Small intestine (tissue), 7 donors: ENCODE data around the gene WDR37. TPM values are rescaled to one million over a fixed set of nuclear protein-coding genes. Genes with fewer than 3 reads are reported as not detected.
"Not testable (repeated sequence)": the region's sequence is repeated elsewhere in the genome, so short reads cannot be mapped to it uniquely, and the experiment has no call there.

ENCODE experiments used
- DNase-seq, 2 donors: peaks; one replicate each; pipeline versions ENCODE4 v3.0.0 to v3.0.0-alpha.2; 2013
- FAIRE-seq: peaks from 2 replicates; lab custom pipeline; 2012; peaks lifted over from hg19 to GRCh38; lab: Jason Lieb, UNC
- H3K27ac ChIP-seq, 3 donors: one replicate each; pipeline ENCODE4 v1.5.1; 2013; ENCODE audit warnings: low read length in 2 of 3, mild to moderate bottlenecking in 2 of 3, control low read depth in 1 of 3, inconsistent platforms in 1 of 3, low read depth in 1 of 3, moderate library complexity in 1 of 3
- H3K27me3 ChIP-seq, 3 donors: one replicate each; pipeline ENCODE4 v1.6.1; 2013; ENCODE audit warnings: low read length in 3 of 3, inconsistent platforms in 1 of 3; ENCODE audit not compliant: control insufficient read depth in 3 of 3, insufficient read depth in 3 of 3
- H3K36me3 ChIP-seq, 3 donors: one replicate each; pipeline ENCODE4 v1.6.1; 2013; ENCODE audit warnings: low read length in 3 of 3, inconsistent platforms in 1 of 3, low read depth in 1 of 3, mild to moderate bottlenecking in 1 of 3, moderate library complexity in 1 of 3; ENCODE audit not compliant: control insufficient read depth in 3 of 3, insufficient read depth in 2 of 3
- H3K4me1 ChIP-seq, 3 donors: one replicate each; pipeline ENCODE4 v1.6.1; 2013; ENCODE audit warnings: low read length in 2 of 3, inconsistent platforms in 1 of 3, low read depth in 1 of 3, mild to moderate bottlenecking in 1 of 3, moderate library complexity in 1 of 3; ENCODE audit not compliant: control insufficient read depth in 3 of 3, insufficient read depth in 2 of 3
- H3K4me3 ChIP-seq, 3 donors: one replicate each; pipeline ENCODE4 v1.5.1; 2013; ENCODE audit warnings: low read length in 3 of 3, control low read depth in 1 of 3, inconsistent platforms in 1 of 3, low read depth in 1 of 3, mild to moderate bottlenecking in 1 of 3, moderate library complexity in 1 of 3
- H3K9me3 ChIP-seq, 2 donors: one replicate each; pipeline ENCODE4 v1.6.1; 2013; ENCODE audit warnings: low read depth in 1 of 2, low read length in 1 of 2; ENCODE audit not compliant: control insufficient read depth in 2 of 2, insufficient read depth in 1 of 2
- WGBS, 3 donors: extraction: QIAGEN DNeasy Blood & Tissue Kit; methylation state at CpG; one replicate each; pipeline ENCODE4 v1.1.7; 2013; 5-methylcytosine and 5-hydroxymethylcytosine counted together
- polyA plus RNA-seq, 4 donors: library from polyadenylated mRNA; stranded (reverse) in 3 of 4; unstranded in 1 of 4; fragments of 200-250 nt in 3 of 4; fragments of 120-200 nt in 1 of 4; gene quantifications; one replicate each; pipeline versions ENCODE4 v1.2.1 to v1.2.3, GENCODE V29; 2013
- donor health status: healthy with polysubstance abuse.
- donor health status: control.
- donor health status: control.
- donor health status: Bipolar disorder and iron deficiency.
- donor health status: healthy.

Gene WDR37
- polyA plus RNA-seq, 4 donors: 6.8 to 14.8 (median 7.7) TPM

GRCh38 chr10:1116051-1116450 is 59.9 kb downstream of the WDR37 start:
- H3K27me3 ChIP-seq: no peaks in the 10 kb centered on the region
- no peaks in the 10 kb centered on the region for H3K4me1 ChIP-seq
- no peak overlapping the region for H3K27ac ChIP-seq
- WGBS, 3 donors: 94 to 95% (median 95%) methylated on average over 12 of the region's 12 CpGs
- no peak overlapping the region for H3K4me3 ChIP-seq
- DNase-seq (no peak), FAIRE-seq (no peak)
- no peaks in the 10 kb centered on the region for H3K9me3 ChIP-seq
- peaks cover 4 to 70% (median 30%) of the 10 kb centered on the region in 3 donors for H3K36me3 ChIP-seq

- DNase-seq: no peak
Measured at GRCh38 chr10:1116696-1117280, 60.6 kb downstream of the WDR37 start.

GRCh38 chr10:1117651-1118050 is 61.5 kb downstream of the WDR37 start:
- Histone ChIP-seq H3K4me1 (no peaks in the 10 kb centered on the region), H3K27ac (no peak overlapping the region), H3K4me3 (no peak overlapping the region), H3K27me3 (no peaks in the 10 kb centered on the region), H3K36me3 (peaks cover 7 to 74% (median 31%) of the 10 kb centered on the region in 3 donors), H3K9me3 (no peaks in the 10 kb centered on the region)
- DNase-seq: no peak
- no peak for FAIRE-seq
- 50 to 78% (median 61%) methylated on average over 13 to 14 of the region's 14 CpGs for WGBS, 3 donors

More at GRCh38 chr10:1116696-1117280, 60.6 kb downstream of the WDR37 start:
- H3K36me3 ChIP-seq: peaks cover 7 to 75% (median 30%) of the 10 kb centered on the region in 3 donors
- H3K9me3 ChIP-seq: no peaks in the 10 kb centered on the region
- WGBS, 3 donors: 87 to 92% (median 91%) methylated on average over 10 of the region's 10 CpGs
- H3K4me3 ChIP-seq: no peak overlapping the region
- no peaks in the 10 kb centered on the region for H3K4me1 ChIP-seq
- H3K27me3 ChIP-seq: no peaks in the 10 kb centered on the region
- no peak for FAIRE-seq
- H3K27ac ChIP-seq: no peak overlapping the region

GRCh38 chr10:1118318-1118717 is 62.1 kb downstream of the WDR37 start:
- not testable (repeated sequence) for H3K9me3 ChIP-seq, DNase-seq, H3K27me3 ChIP-seq, H3K4me3 ChIP-seq, FAIRE-seq, H3K4me1 ChIP-seq, H3K27ac ChIP-seq
- peaks cover 7 to 73% (median 29%) of the 10 kb centered on the region in 3 donors for H3K36me3 ChIP-seq
- WGBS, 3 donors: 68 to 83% (median 77%) methylated on average over 6 of the region's 6 CpGs

GRCh38 chr10:1119027-1119426 is 62.8 kb downstream of the WDR37 start:
- WGBS, 3 donors: 69 to 83% (median 78%) methylated on average over 8 of the region's 8 CpGs
- FAIRE-seq: no peak
- H3K27me3 ChIP-seq: no peaks in the 10 kb centered on the region
- H3K4me1 ChIP-seq: no peaks in the 10 kb centered on the region
- peaks cover 7 to 75% (median 32%) of the 10 kb centered on the region in 3 donors for H3K36me3 ChIP-seq
- no peak for DNase-seq
- H3K4me3 ChIP-seq: no peak overlapping the region
- no peak overlapping the region for H3K27ac ChIP-seq
- H3K9me3 ChIP-seq: no peaks in the 10 kb centered on the region

GRCh38 chr10:1119501-1119900 is 63.3 kb downstream of the WDR37 start:
- no peaks in the 10 kb centered on the region for H3K27me3 ChIP-seq
- FAIRE-seq (no peak), DNase-seq (no peak)
- no peak overlapping the region for H3K27ac ChIP-seq
- H3K4me3 ChIP-seq: no peak overlapping the region
- H3K36me3 ChIP-seq: peaks cover 12 to 73% (median 35%) of the 10 kb centered on the region in 3 donors
- WGBS, 3 donors: 89 to 96% (median 93%) methylated on average over 6 of the region's 6 CpGs
- no peaks in the 10 kb centered on the region for H3K4me1 ChIP-seq
- no peaks in the 10 kb centered on the region for H3K9me3 ChIP-seq

GRCh38 chr10:1120306-1120705 is 64.1 kb downstream of the WDR37 start:
- H3K36me3 ChIP-seq: peaks cover 19 to 73% (median 32%) of the 10 kb centered on the region in 3 donors
- WGBS, 3 donors: 14 to 63% (median 38%) methylated on average over 12 of the region's 12 CpGs
- no peak for FAIRE-seq

GRCh38 chr10:1120801-1121211 is 64.6 kb downstream of the WDR37 start:
- H3K36me3 ChIP-seq: peaks cover 24 to 74% (median 30%) of the 10 kb centered on the region in 3 donors
- FAIRE-seq: no peak

More at GRCh38 chr10:1120306-1120705, 64.1 kb downstream of the WDR37 start:
- Histone ChIP-seq H3K9me3 (no peaks in the 10 kb centered on the region), H3K27me3 (no peaks in the 10 kb centered on the region), H3K4me1 (no peaks in the 10 kb centered on the region), H3K4me3 (no peak overlapping the region), H3K27ac (no peak overlapping the region)
- DNase-seq: peak; percentile 52 to 74

More at GRCh38 chr10:1120801-1121211, 64.6 kb downstream of the WDR37 start:
- no peak overlapping the region for H3K4me3 ChIP-seq
- H3K27ac ChIP-seq: peak overlapping the region in 1 of 3 donors; percentile 17
- no peaks in the 10 kb centered on the region for H3K4me1 ChIP-seq
- H3K27me3 ChIP-seq: no peaks in the 10 kb centered on the region
- WGBS, 3 donors: 77 to 90% (median 84%) methylated on average over 22 of the region's 22 CpGs
- H3K9me3 ChIP-seq: no peaks in the 10 kb centered on the region
- DNase-seq: no peak
